PC-9 (cell line): ENCODE results near the gene DGAT2L6. TPM values are rescaled to one million over a fixed set of nuclear protein-coding genes. Genes with fewer than 3 reads are reported as not detected.
A peak's percentile ranks its signal among the peaks of the same experiment; 100 is the strongest.

Source experiments
- BruUV-seq: library from RNA; stranded (reverse); fragments of 400-500 nt; replicated peaks from 2 replicates; lab custom pipeline; 2021; lab: Mats Ljungman, UMichigan
- CTCF ChIA-PET: fragments of 300-600 bp; sonication (Branson Sonifier 250); formaldehyde crosslinking; loops from one replicate; lab custom pipeline; 2022; ENCODE audit warnings: antibody characterized with exemption; lab: Charles Lee
- POLR2A ChIA-PET: fragments of 300-600 bp; sonication (Branson Sonifier 250); formaldehyde crosslinking; loops from one replicate; lab custom pipeline; 2022; ENCODE audit warnings: antibody characterized with exemption; ENCODE audit not compliant: unreplicated experiment; lab: Charles Lee
- DNase-seq, 2 experiments: peaks; one replicate each; pipeline versions ENCODE4 v3.0.0 to v3.0.0-alpha.2; 2015 to 2022; ENCODE audit warnings: mixed read lengths in 1 of 2
- H2AFZ ChIP-seq: fragments of 200-600 bp; sonication (generic); 2 replicates; pipeline ENCODE4 v1.8.1; 2017; ENCODE audit warnings: antibody characterized with exemption
- H3F3A ChIP-seq: fragments of 200-600 bp; sonication (generic); 2 replicates; pipeline ENCODE4 v1.8.1; 2017; ENCODE audit warnings: antibody characterized with exemption, mild to moderate bottlenecking, low read depth; ENCODE audit not compliant: insufficient read depth
- H3K27ac ChIP-seq: fragments of 200-600 bp; sonication (generic); 2 replicates; pipeline ENCODE4 v1.6.1; 2016; ENCODE audit warnings: mixed run types
- H3K27me3 ChIP-seq: fragments of 200-600 bp; sonication (generic); 2 replicates; pipeline ENCODE4 v1.6.1; 2016; ENCODE audit warnings: low read depth, mixed run types; ENCODE audit not compliant: insufficient read depth
- H3K36me3 ChIP-seq: fragments of 200-600 bp; sonication (generic); 2 replicates; pipeline ENCODE4 v1.6.1; 2016; ENCODE audit warnings: low read depth, mixed run types
- H3K4me1 ChIP-seq: fragments of 200-600 bp; sonication (generic); replicated peaks from 2 replicates; pipeline ENCODE4 v1.6.1; 2016; ENCODE audit warnings: mixed run types; ENCODE audit not compliant: insufficient read depth
- H3K4me2 ChIP-seq: fragments of 200-600 bp; sonication (generic); 2 replicates; pipeline ENCODE4 v1.6.1; 2017; ENCODE audit warnings: mixed run types
- H3K4me3 ChIP-seq: fragments of 200-600 bp; sonication (generic); 2 replicates; pipeline ENCODE4 v1.6.1; 2016; ENCODE audit warnings: mixed run types
- H3K79me2 ChIP-seq: fragments of 200-600 bp; sonication (generic); 2 replicates; pipeline ENCODE4 v1.6.1; 2017; ENCODE audit warnings: low read depth, mixed run types
- H3K9me2 ChIP-seq: fragments of 200-600 bp; sonication (generic); 2 replicates; pipeline ENCODE4 v1.8.1; 2017; ENCODE audit warnings: mild to moderate bottlenecking; ENCODE audit not compliant: insufficient read depth
- H3K9me3 ChIP-seq: fragments of 200-600 bp; sonication (generic); 2 replicates; pipeline ENCODE4 v1.8.1; 2016; ENCODE audit warnings: low read depth; ENCODE audit not compliant: insufficient read depth
- H4K20me1 ChIP-seq: fragments of 200-600 bp; sonication (generic); 2 replicates; pipeline ENCODE4 v1.8.1; 2017; ENCODE audit not compliant: insufficient read depth
- CTCF ChIP-seq: fragments of 200-600 bp; sonication (generic); conservative IDR thresholded peaks from 2 replicates; pipeline ENCODE4 v1.6.1; 2017; ENCODE audit warnings: mixed run types, antibody characterized with exemption, mild to moderate bottlenecking, moderate library complexity
- EZH2 ChIP-seq: fragments of 200-600 bp; sonication (generic); IDR thresholded peaks from 2 replicates; pipeline ENCODE4 v1.8.0; 2017; ENCODE audit warnings: antibody characterized with exemption, low read depth
- intact Hi-C: fragments of 100-400 bp; cut with micrococcal nuclease; formaldehyde crosslinking; loops from one replicate; pipeline ENCODE4 v1.10.0; 2022; ENCODE audit not compliant: unreplicated experiment
- total RNA-seq: library from RNA; stranded (reverse); gene quantifications from 2 replicates; pipeline ENCODE4 v1.2.3, GENCODE V29; 2021

Gene DGAT2L6
- total RNA-seq, 1 experiment from 2014 or later: not detected

- H3K27ac ChIP-seq: no peak overlapping the region
- H3K9me2 ChIP-seq: no peaks in the 10 kb centered on the region
- H4K20me1 ChIP-seq: no peaks in the 10 kb centered on the region
- no peak for DNase-seq
- no peaks in the 10 kb centered on the region for H3K79me2 ChIP-seq
- no peaks in the 10 kb centered on the region for H3K9me3 ChIP-seq
- TF ChIP-seq EZH2: no peak
- TF ChIP-seq CTCF: no peak
- ChIA-PET POLR2A (no interaction called here), CTCF (no interaction called here)
- H3K4me1 ChIP-seq: no peaks in the 10 kb centered on the region
- H2AFZ ChIP-seq: no peak overlapping the region
- no peaks in the 10 kb centered on the region for H3K36me3 ChIP-seq
- H3F3A ChIP-seq: no peaks in the 10 kb centered on the region
- no peak overlapping the region for H3K4me3 ChIP-seq
- no TSS peak for BruUV-seq
- intact Hi-C loops: no loop called here
- no peaks in the 10 kb centered on the region for H3K27me3 ChIP-seq
- no peak overlapping the region for H3K4me2 ChIP-seq
Measured at GRCh38 chrX:70141373-70141772, 35.9 kb upstream of the DGAT2L6 start.

GRCh38 chrX:70166601-70167590, 10.4 kb upstream of the DGAT2L6 start:
- Histone ChIP-seq H3K9me2 (no peaks in the 10 kb centered on the region), H3K27ac (no peak overlapping the region), H3K79me2 (no peaks in the 10 kb centered on the region), H3K36me3 (no peaks in the 10 kb centered on the region), H3K4me3 (no peak overlapping the region), H3K4me2 (0 out of 2 replicates have a peak overlapping the region, but pooled peaks have one; percentile 74), H3F3A (peaks cover 13% of the 10 kb centered on the region; the same call in 1 of the 2 replicates), H3K9me3 (no peaks in the 10 kb centered on the region), H3K27me3 (no peaks in the 10 kb centered on the region), H2AFZ (no peak overlapping the region), H4K20me1 (no peaks in the 10 kb centered on the region), H3K4me1 (peaks cover 24% of the 10 kb centered on the region; the same call in 1 of the 2 replicates)
- TF ChIP-seq EZH2 (no peak), CTCF (no peak)
- no TSS peak for BruUV-seq
- intact Hi-C loops: no loop called here
- POLR2A ChIA-PET: interaction anchor here (0.7 kb wide), 1 partner anchor 123 kb away, joined by 4 read pairs; the partner anchor contains the start of gene KIF4A
- CTCF ChIA-PET: interaction anchor here (1.2 kb wide), 1 partner anchor 34 kb away, joined by 4 read pairs; the partner anchor contains the start of gene IGBP1
- no peak for DNase-seq
